HG03439 (cell line): Measurements from ENCODE around the gene KLHL25.

ENCODE experiments used
- ATAC-seq: cut with Tn5 transposase; IDR thresholded peaks from one replicate; pipeline ENCODE4 v1.9.1; 2021; ENCODE audit warnings: mild to moderate bottlenecking, moderate library complexity; ENCODE audit not compliant: unreplicated experiment

Gene KLHL25

DNA sequence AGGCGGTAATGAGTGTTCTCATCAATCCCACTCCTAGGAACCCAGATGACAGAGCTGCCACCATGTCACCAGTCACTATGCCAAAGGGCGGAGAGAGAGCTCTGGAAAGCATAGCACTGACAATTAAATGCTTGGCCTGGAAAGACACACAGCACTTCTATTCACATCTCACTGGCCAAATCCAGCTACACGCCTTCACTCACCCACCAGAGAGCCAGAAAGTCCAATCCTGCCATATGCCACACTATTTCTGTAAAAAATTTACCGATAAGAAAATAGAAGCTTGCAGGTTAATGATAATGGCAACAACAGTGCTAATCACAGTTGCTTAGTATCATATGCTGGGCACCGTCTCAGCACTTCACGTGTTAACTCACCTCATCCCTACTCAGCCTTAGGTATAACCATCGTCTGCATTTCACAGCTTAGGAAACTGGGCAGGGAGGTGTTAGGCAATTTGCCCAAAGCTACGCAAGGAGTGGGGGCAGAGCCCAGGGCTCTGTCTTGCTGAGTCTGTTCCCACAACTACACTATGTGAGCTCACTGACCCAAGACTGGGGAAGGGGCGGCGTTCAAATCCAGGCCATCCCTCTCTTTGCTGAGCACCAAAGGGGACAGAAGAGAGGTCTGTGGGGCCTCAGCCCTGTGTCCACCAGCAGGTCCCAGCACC, 16.5 kb downstream of the KLHL25 start:
- no peak for ATAC-seq

DNA sequence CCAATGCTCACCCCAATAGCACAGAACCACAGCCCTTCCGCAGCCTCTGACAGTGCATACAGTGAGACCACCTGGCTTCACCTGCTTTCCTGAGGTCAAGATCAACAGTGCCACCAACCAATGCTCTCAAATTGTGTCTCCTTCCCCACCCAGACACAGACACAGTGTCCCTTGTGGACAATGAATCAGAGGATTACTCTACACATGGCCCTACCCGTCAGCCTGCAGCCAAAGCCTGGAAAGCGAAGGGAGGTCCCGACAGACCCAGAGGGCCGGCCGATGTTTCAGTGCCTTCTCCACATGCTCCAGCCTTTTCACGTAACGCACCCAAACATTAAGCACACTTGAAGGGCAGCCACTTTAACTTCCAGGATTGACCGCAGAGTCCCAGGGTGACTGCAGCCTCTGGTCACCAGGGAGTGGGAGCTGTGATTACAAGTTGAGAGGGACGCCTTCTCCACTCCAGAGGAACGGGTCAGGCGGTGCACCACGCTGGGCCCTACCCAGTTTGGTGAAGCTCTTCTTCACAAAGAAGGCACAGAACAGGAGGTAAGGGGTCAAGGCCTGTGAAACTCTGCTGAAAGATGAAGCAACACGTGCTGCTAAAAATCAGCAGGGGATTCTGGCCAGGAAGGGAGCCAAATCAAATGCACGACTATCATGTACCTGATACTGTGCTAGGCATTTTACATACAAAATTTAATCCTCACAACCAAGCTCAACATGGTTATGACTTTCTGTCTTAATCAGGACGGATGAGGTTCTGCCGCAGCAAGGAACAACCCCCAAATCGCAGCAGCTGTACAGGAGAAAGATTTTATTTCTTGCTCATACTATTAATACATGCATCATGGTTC, 17.2 kb downstream of the KLHL25 start:
- no peak for ATAC-seq

DNA sequence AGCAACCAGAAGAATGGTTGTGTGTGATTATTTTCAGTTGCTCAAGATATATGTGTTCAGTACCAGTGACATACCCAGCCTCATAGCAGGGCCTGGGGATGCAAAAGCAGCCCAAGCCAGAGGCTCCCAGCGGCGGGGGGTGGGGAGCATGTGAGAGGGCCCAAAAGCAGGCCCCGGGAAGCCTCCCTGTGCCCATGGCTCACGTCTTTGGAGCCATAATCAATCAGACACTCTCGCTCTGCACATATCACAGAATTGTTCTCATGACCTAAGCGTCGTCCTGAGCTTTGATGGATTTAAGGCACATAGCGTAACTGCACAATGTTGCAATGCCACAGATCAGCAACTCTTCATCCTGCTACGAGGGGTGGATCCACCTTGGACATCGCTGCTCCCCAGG, 20.8 kb downstream of the KLHL25 start:
- ATAC-seq, result no peak

DNA sequence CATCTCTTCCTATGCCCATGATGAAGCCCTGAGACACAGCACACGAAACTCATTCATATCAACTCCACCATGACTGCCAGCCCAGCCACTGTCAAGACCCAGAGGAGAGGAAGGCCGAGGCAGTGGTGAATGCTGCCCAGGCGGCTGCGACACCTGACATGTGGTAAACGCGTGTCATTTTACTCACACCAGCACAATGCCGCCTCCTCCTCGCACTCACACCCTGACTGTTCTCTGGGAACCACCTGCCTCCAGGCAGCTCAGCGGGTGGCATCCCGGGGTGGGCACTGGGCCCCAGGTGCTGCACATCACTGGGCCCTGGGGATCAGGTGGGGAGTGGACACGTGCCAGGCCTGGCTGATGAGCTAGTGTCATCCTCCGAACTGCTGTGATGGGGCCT, 21.5 kb downstream of the KLHL25 start:
- ATAC-seq, result no peak

DNA sequence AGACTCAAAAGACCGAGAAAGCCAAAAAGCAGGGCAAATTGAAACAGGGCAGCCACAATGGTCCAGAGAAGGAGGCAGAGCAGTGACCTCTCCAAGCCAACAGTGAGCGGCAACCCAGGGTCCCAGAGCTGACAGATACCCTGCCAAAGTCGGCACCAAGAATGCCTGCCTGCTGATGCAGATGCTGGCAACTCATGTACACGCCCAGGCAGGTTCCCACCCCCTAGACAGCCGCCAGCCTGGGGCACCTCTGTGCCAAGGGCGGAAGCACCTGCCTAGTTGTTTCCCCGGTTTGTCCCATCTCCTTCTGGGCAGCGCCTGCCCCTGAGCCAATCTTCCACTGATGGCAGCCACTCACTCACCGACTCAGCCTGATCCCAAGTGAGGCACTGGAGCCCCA, 22.1 kb downstream of the KLHL25 start:
- ATAC-seq, result no peak

DNA sequence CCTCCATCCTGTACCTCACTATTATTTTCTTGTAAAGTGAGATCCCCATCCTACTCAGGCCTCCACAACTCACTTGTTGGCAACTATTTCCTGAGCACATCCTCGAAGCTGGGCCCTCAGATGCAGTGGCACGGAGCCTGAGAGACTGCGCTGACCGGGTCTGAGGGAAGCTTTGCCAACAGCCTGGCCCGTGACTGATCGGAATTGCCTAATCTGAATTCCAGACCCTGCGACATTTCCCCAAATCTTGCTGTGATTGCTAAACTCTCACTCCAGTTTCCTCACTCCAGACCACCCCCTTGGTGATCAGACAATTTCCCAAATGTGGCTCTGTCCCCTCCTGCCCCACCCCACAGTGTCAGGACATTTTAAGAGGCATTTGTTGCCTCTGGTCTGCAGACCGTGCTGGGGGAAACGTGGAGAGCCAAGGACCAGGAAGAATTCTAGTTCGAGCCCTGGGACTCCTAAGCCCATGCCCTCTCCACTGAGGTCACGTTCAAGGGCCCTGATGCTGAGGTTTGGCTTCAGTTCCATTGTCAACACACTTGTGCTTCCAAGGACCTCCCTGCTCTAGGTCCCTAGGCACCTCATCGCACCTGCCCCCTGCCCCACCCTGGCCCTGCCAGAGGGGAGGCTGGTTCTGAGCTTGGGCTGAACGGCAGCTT, 22.8 kb downstream of the KLHL25 start:
- ATAC-seq, result no peak

DNA sequence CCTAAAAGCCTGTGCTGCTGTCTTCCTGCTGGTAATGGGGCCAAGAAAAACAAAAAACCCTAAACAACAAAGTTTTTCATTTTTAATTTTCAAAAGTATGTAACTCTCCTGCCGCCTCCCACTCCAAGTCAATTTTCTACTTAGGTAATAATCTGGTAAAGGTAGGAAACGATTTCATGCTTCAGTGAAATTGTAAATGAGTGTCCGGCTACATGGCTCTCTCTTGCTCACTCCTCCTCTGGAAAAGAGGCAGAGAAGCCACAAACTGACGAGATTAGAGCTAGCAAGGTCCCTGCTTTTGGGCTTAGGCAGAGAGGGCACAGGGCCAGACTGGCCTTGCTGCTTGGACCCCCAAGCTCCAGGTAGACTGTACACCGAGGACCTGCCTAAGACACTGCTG, 23.5 kb downstream of the KLHL25 start:
- ATAC-seq, result no peak

DNA sequence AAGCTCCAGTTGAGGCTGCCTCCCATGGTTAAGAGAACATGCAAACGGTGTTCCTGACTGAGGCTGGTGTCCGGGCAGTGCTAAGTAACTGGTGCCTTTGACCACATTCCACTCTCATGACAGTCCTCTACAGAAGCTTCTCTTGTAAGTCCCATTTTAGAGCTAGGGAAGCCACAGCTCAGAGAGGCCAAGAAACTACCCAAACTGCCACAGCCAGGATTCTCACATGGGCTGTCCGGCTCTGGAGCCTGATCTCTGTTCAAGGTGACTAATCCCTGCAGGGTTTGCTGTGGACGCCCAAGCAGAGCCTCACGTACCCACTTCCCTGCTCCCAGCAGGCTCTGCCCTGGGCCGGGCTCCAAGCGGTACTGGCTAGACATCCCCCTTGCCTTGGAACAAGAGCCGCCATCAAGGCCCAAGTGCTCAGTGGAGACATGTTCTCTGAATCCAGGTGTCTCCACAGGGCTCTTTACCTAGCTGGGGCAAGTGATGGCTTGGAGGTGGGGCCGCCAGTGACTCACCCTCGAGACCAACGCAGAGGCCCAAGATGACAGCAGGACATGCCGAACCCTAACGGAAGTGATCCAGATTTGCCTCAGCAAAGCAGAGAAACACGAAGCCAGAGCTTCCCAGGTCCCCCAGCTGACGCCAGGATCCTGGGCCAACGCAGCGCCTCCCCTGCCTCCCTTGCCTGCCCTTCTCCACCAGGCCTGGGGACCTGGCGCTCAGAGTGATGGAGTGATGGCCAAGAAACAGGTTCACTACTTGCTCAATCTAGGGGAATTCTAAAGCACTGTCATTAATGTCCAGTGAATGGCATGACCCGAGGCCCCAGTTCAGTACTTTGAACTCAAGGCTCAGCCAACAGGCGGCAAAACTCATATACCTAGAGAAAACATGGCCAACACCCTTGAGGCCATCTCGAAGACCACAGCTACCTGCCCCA, 24.4 kb downstream of the KLHL25 start:
- no peak for ATAC-seq

DNA sequence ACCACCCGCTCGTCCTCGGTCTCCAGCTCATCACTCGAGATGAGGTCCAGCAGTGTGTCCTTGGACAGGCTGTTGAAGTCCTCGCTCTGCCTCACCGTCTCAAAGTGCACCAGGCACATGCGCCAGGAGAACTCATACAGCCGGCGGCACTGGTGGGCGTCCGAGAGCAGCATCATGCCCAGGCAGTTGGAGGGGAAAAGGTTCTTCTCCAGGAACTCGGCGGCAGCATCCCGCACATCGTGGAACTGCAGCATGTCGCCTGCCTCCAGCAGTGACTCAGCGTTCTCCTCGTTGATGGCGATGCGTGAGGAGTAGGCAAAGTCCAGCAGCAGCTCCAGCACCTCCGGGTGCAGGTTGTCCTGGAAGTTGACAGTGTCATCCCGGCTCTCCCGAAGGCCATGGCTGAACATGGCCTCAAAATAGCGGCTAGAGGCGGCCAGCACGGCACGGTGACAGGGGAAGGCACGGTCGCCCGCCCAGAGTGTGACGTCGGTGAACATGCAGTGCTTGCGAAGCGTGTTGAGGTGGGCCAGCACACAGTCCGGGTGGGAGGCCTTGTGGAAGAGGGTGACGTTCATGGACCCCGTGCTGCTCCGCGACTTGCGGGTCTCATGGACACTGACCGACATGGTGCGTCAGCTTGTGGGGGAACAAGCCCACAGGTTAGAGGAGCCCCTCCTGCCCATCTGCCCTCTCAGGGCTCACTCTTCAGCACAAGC, 25.4 kb downstream of the KLHL25 start:
- no peak for ATAC-seq

DNA sequence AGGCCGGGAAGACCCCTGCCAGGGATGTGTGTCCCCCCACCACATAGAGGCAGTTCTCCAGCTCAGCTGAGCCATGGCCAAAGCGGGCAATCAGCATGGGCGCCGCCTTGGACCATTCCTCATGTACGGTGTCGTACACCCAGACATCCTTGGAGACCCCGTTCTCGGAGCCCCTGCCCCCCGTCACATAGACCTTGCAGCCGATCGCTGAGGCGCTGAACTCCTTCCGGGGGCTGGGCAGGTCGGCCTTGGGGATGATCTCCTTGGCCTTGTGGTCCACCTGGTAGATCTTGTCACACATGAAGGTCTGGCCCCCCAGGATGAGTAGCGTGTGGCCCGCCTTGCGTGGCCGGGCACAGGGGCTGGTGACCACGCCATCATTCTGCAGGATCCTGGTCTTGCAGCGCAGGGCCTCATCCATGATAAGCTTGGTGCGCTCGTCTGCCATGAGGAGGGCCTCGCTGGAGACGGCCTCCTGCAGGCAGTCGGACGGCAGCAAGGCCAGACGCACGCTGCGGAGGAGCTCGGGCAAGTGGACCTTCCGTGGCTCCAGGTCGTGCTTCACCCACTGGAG, 26.0 kb downstream of the KLHL25 start:
- no peak for ATAC-seq

DNA sequence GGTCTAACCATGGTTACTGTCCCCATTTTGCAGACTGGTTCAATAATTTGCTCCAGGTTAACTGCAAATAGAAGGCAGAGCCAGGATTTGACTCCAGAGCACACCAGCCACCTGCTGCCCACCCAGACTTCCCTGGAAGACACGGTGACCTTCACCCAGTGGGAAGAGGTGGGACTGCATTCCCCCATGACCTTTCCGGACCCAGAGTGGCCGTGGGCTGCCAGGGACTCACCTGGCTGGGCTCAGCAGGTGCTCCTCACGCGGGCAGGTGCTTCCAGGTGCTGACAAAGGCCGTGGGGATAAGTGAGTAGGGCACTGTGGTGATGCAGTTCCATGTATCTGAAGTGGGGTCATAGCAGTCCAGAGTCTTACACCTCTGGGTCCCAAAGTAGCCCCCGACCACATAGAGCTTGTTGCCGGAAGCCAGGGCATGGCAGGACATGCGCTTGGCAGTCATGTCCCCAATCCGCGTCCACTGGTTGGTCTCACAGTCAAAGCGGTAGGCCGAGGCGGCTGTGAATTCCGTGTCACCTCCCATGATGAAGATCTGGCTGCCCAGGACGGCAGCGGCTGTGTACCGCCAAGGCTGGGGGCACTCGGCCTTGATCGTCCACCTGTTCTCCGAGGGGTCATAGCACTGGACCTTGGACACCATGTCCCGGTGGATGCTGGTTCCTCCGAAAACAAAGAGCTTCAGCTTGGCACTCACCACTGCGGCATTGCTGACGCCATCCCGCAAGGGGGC, 26.8 kb downstream of the KLHL25 start:
- no peak for ATAC-seq

DNA sequence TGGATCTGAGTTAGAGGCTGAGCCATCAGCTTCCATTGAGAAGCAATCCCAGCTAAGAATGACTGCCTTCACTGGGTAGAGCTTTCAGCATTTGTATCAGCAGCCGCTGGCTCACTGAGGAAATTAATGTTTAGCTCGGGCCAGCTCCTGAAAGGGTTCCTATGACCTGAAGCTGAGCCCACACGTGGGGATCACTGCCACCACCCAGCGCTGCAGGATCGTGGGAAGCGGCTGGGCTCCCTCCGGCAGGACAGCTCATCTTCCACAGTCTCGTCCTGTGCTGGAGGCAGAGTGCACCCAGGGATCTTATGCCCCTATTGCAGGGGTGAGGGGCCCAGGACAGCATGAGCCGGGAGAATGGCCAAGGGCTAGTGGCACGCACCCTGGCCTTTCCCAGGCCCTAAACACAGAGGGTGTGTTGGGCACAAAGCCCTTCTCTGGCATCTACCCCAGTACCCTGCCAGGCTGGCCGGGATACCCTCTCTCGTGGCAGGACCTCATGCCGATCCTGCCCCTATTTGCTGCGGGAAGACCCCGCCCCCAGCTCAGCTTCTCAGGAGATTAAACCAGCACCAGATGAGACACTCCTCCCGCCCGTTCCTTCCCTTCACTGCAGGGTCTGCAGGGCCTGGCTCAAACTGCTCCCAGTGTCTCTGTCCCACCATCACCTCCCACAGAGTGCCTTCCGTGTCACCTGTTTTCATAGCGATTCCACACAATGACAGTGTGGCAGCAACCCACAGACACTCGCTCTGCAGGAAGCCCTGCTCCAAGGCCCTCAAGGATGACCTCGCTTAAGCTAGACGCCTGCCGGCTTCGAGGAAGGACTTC, 28.5 kb downstream of the KLHL25 start:
- ATAC-seq, result no peak

DNA sequence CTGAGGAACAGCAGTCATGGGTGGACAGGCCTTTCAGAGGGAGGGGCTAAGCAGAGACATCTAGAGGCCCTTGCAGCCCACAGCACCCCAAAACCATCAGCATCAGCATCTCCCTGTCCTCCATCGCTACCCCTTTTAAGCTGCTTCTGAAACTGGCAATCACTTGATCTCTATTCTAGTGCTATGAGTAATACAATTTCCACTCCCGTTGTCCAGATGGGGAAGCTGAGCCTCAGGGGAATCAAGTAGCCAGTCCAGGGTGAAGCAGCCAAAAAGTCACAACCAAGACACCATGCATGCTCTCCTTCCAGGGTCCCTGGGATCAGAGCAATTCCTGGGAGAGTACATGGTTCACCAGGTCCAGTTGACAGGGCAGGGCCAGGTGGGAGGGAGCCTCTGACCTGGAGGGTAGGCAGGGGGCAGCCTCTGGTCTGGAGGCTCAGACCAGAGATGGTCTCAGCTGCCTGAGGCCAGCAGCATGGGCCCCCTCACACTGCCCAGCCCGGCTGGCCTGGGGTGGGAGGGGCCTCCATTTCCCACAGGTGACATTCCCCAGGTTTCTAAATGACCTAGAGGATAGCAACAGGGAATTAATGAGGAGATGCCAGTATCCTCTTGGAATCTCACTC, 30.0 kb downstream of the KLHL25 start:
- no peak for ATAC-seq

DNA sequence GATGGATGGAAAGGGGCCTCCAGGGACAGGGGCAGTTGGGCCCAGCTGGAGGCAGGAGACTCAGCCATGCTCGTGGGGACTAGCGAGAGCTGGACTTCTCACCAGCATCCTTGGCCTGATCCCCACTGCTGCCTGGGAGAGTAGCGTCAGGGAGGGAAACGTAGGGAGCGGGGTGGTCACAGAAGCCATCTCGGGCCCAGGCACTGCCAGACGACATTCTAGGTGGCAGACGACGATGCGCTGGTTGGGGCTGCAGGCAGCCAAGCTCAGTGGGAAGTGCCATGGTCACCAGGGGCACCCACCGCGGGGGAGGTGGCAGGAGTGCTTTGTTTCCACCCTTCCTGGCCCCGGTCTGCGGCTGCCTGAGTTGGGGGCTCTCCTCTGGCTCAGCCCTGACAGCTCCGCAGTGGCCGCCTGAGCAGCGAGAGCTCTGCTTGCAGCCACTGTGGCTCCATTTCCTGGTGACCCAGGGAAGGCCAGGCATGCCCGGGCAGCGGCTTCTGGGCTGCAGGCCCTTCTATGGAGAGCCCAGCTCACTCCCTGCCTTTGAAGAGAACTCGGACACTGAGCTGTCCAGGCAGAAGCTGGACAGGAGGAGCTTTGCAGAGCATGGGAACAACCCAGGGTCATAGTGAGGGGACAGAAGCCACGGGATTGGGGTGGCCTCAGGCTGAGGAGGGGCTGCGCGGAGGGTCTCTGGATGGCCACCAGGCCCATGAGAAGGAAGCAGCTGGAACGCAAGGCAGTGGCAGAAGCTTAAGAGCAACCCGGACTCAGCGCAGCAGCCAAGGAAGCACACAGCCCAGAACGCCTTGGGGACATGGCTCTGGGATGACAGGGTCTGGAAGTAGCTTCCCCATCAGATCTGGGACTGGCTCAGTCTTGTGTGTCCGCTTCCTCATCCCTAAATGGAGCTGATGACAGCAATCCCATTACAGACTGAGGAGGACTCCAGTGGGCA, 30.8 kb downstream of the KLHL25 start:
- ATAC-seq, result no peak

DNA sequence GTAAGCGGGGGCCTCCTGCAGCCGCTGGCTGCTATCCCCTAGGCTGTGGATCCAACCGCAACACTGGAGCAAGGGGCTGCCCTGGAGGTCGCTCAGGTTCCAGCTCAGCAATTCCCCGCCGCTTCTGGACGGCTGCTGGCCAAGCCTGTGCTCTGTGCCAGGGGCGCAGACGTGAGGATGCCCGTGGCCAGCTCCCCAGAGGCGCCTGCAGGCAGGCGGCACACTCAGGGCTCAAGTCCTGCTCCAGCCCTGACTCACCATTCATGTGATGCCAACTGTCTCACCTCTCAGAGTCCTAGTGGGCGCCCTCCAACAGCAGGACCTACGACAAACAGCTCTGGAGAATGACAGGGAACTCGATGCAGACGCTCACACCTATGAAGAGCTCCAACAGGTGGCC, 31.6 kb downstream of the KLHL25 start:
- ATAC-seq, result no peak

DNA sequence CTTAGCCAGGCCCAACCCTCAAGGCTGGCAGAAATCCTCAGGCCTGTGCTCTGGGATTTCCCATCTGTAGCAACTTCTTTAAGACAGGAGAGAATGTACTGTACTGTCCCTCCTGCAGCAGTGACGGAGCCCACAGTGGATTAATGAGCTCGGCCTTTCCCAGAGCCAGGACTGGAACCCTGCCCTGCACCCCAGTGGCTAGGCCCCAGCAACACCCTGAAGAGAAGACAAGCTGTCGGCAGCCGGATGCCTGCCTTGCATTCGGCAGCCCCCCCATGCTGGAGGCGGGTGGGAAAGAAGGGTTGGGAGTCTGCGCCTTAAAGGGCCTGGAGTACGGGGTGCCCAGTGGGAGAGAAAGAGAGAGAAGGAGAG, 32.0 kb downstream of the KLHL25 start:
- no peak for ATAC-seq
